ENCODE measurements around the gene CNIH3. TPM values are rescaled to one million over a fixed set of nuclear protein-coding genes. Genes with fewer than 3 reads are reported as not detected.
A peak's percentile ranks its signal among the peaks of the same experiment; 100 is the strongest.

The CNIH3 gene
- total RNA-seq, 1 donor = 1.9 TPM

GRCh38 chr1:224739303-224739996, 123.3 kb downstream of the CNIH3 start:
- no peak for DNase-seq (ENCODE audit: low read depth in 2 of 3, low spot score in 2 of 3)

GRCh38 chr1:224739997-224740684, 124.0 kb downstream of the CNIH3 start:
- DNase-seq (ENCODE audit: low read depth in 2 of 3, low spot score in 2 of 3) = no peak

GRCh38 chr1:224740685-224741052, 124.6 kb downstream of the CNIH3 start:
- DNase-seq (ENCODE audit: low read depth in 2 of 3, low spot score in 2 of 3) = no peak

GRCh38 chr1:224742349-224742748, 126.2 kb downstream of the CNIH3 start:
- no peak for DNase-seq (ENCODE audit: low read depth in 2 of 3, low spot score in 2 of 3)

- DNase-seq (ENCODE audit: low read depth in 2 of 3, low spot score in 2 of 3) = no peak
Measured at GRCh38 chr1:224743608-224744164, 127.6 kb downstream of the CNIH3 start.

- no peak for DNase-seq (ENCODE audit: low read depth in 2 of 3, low spot score in 2 of 3)
Measured at GRCh38 chr1:224744521-224744920, 128.4 kb downstream of the CNIH3 start.

GRCh38 chr1:224745394-224745793, 129.3 kb downstream of the CNIH3 start:
- DNase-seq (ENCODE audit: low read depth in 2 of 3, low spot score in 2 of 3) = no peak

GRCh38 chr1:224745924-224746323, 129.8 kb downstream of the CNIH3 start:
- no peak for DNase-seq (ENCODE audit: low read depth in 2 of 3, low spot score in 2 of 3)

- peak in 2 of 3 donors; percentile 24 to 54 for DNase-seq (ENCODE audit: low read depth in 2 of 3, low spot score in 2 of 3)
Measured at GRCh38 chr1:224747578-224747977, 131.5 kb downstream of the CNIH3 start.

- no peak for DNase-seq (ENCODE audit: low read depth in 2 of 3, low spot score in 2 of 3)
Measured at GRCh38 chr1:224749916-224750315, 133.8 kb downstream of the CNIH3 start.

- DNase-seq (ENCODE audit: low read depth in 2 of 3, low spot score in 2 of 3) = no peak
Measured at GRCh38 chr1:224751624-224752311, 135.7 kb downstream of the CNIH3 start.

GRCh38 chr1:224753491-224753890, 137.4 kb downstream of the CNIH3 start:
- no peak for DNase-seq (ENCODE audit: low read depth in 2 of 3, low spot score in 2 of 3)

GRCh38 chr1:224755586-224755985, 139.5 kb downstream of the CNIH3 start:
- DNase-seq (ENCODE audit: low read depth in 2 of 3, low spot score in 2 of 3) = no peak

GRCh38 chr1:224757508-224757907, 141.4 kb downstream of the CNIH3 start:
- DNase-seq (ENCODE audit: low read depth in 2 of 3, low spot score in 2 of 3) = no peak

- DNase-seq (ENCODE audit: low read depth in 2 of 3, low spot score in 2 of 3) = no peak
Measured at GRCh38 chr1:224759135-224759534, 143.0 kb downstream of the CNIH3 start.

- no peak for DNase-seq (ENCODE audit: low read depth in 2 of 3, low spot score in 2 of 3)
Measured at GRCh38 chr1:224759681-224760091, 143.6 kb downstream of the CNIH3 start.

GRCh38 chr1:224760163-224760562, 144.0 kb downstream of the CNIH3 start:
- no peak for DNase-seq (ENCODE audit: low read depth in 2 of 3, low spot score in 2 of 3)

- DNase-seq (ENCODE audit: low read depth in 2 of 3, low spot score in 2 of 3) = no peak
Measured at GRCh38 chr1:224761245-224761644, 145.1 kb downstream of the CNIH3 start.

GRCh38 chr1:224762046-224762445, 145.9 kb downstream of the CNIH3 start:
- DNase-seq (ENCODE audit: low read depth in 2 of 3, low spot score in 2 of 3) = no peak

GRCh38 chr1:224762701-224763100, 146.6 kb downstream of the CNIH3 start:
- DNase-seq (ENCODE audit: low read depth in 2 of 3, low spot score in 2 of 3) = no peak

GRCh38 chr1:224763126-224763775, 147.1 kb downstream of the CNIH3 start:
- no peak for DNase-seq (ENCODE audit: low read depth in 2 of 3, low spot score in 2 of 3)

Data from hematopoietic multipotent progenitor cell (in vitro differentiated cells).